ENCODE measurements around the gene C7. TPM values are rescaled to one million over a fixed set of nuclear protein-coding genes. Genes with fewer than 3 reads are reported as not detected.
"Not testable (repeated sequence)": the region's sequence is repeated elsewhere in the genome, so short reads cannot be mapped to it uniquely, and the experiment has no call there.

The C7 gene
- not detected in 2 replicates for total RNA-seq (2014; rRNA removed; shearing (Covaris generic); ENCODE audit: low replicate concordance)

DNA sequence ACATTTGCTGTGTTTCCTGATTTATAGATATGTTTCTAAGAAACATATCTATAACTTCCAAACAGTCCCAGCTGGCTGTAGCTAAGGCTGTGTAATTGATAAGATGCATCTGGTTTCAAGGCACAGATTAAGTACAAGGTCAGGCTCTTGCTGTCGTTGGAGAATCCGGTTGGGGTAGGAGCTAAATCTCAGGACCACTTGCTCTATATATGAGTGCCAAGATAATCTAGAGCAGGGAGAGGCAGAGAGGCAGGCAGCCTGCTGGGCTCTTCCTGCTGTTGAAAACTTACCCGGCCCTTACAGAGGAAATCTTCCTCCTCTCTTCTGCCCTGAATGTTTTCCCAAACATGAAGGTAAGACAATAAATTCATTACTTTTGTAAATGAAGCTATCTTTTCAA lies at the start of gene C7:
TSS of gene C7 (plus strand) at position 234 of the 400 bp plus-strand sequence. CDS start at position 348, 114 bp downstream.
- in situ Hi-C loops (cut with HindIII; ENCODE audit: low pct_unique_long_range_greater_than_20kb, low sequenced_read_pairs), result loop anchor here (25.0 kb wide), 1 partner anchor 203 kb away; no protein-coding TSS in a partner anchor
- no peak for DNase-seq (ENCODE audit: low read depth)

DNA sequence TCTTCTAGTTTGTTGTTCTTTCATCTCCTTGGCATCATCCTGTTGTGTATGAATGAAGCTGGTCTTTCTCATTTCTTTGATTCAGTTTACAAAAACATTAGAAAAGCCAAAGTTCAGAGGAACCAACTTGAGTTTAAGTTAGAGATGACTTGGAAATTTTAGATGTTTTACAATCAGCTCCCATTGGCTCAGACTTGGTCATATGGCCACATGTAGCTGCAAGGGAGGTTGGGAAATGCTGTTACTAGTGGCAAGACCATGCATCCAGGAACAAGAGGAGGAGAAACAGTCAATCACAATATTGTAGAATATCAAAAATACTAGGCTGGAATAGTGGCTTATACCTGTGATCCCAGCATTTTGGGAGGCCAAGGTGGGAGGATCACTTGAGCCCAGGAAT lies 48.6 kb upstream of the C7 start:
- no peak for DNase-seq (ENCODE audit: low read depth)
- in situ Hi-C loops (cut with HindIII; ENCODE audit: low pct_unique_long_range_greater_than_20kb, low sequenced_read_pairs), result no loop called here

DNA sequence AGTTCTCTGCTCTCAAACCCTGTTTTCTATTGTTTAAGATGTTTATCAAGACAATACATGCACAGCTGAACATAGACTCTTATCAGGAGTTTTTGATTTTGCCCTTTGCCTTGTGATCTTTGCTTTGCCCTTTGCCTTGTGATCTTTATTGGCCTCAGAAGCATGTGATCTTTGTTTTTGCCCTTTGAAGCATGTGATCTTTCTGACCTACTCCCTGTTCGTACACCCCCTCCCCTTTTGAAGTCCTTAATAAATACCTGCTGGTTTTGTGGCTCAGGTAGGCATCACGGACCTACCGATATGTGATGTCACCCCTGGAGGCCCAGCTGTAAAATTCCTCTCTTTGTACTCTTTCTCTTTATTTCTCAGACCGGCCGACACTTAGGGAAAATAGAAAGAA lies 44.3 kb upstream of the C7 start:
- DNase-seq (ENCODE audit: low read depth); in situ Hi-C loops (cut with HindIII; ENCODE audit: low pct_unique_long_range_greater_than_20kb, low sequenced_read_pairs): not testable (repeated sequence)

DNA sequence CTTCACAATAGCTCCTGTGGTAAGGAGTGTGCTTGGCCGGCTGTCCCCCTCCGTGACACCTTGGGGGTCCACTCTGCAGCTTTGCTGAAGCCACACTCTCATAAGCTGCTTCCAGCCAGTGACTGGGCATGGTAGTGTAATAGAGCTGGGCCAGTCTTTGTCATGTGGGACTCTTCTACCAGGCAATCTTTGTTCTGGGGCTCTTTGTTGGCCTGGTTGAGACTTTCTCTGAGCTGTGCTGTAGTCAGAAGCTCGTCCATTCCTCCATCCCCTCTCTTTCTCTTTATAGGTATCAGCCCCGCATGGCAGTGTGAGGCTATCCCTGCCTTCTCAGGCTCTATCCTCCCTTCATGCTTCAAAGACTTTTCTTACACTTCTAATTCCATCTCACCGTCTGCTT lies 42.5 kb upstream of the C7 start:
- in situ Hi-C loops (cut with HindIII; ENCODE audit: low pct_unique_long_range_greater_than_20kb, low sequenced_read_pairs), result no loop called here
- no peak for DNase-seq (ENCODE audit: low read depth)

DNA sequence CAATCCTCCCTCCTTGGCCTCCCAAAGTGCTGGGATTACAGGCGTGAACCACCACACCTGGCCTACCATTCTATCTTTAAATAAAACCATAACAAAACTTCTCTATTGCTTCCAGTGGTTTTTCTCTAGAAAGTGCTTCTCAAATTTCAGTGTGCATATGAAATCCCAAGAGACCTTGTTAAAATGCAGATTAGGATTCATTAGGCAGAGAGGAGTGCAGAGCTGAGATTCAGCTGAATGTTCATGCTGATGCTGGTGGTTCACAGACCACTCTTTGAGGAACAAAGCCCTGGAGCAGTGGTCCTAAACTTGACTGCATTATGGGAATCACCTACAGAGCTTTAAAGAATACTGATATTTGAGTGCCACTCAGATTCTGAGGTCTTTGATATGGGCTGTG lies 39.9 kb upstream of the C7 start:
- in situ Hi-C loops (cut with HindIII; ENCODE audit: low pct_unique_long_range_greater_than_20kb, low sequenced_read_pairs), result no loop called here
- DNase-seq (ENCODE audit: low read depth), result no peak

DNA sequence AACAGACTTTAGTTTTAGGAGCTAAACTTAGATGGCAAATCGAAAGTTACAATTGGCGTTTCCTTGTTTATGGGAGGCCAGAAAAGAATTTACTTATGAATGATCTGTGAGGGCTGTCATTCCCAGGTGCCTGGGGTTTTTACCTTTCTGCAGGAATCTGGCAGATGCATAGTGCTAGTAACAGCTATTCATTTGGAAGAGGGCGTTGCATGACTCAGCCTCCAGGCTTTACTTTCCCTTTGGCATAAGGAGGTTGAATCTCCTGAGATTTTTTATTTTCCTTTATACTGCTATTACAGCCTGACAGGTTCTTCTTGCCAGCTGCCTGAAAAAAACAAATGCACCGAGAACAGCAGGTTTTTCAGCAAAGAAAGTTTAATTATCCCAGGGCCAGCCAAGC lies 38.1 kb upstream of the C7 start:
- in situ Hi-C loops (cut with HindIII; ENCODE audit: low pct_unique_long_range_greater_than_20kb, low sequenced_read_pairs), result no loop called here
- no peak for DNase-seq (ENCODE audit: low read depth)

DNA sequence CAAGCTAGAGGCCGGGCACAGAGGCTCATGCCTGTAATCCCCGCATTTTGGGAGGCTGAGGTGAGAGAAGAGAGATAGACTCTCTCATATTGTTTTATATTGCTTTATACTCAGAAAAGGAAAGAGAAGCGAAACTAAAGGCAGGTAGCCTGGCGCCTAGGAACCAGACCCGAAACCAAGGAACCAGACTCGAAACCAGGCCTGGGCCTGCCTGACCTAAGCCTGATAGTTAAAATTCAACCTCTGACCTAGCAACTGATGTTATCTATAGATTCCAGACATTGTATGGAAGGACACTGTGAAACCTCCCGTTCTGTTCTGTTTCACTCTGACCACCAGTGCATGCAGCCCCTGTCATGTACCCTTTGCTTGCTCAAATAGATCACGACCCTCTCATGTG lies 37.0 kb upstream of the C7 start:
- in situ Hi-C loops (cut with HindIII; ENCODE audit: low pct_unique_long_range_greater_than_20kb, low sequenced_read_pairs); DNase-seq (ENCODE audit: low read depth): not testable (repeated sequence)

DNA sequence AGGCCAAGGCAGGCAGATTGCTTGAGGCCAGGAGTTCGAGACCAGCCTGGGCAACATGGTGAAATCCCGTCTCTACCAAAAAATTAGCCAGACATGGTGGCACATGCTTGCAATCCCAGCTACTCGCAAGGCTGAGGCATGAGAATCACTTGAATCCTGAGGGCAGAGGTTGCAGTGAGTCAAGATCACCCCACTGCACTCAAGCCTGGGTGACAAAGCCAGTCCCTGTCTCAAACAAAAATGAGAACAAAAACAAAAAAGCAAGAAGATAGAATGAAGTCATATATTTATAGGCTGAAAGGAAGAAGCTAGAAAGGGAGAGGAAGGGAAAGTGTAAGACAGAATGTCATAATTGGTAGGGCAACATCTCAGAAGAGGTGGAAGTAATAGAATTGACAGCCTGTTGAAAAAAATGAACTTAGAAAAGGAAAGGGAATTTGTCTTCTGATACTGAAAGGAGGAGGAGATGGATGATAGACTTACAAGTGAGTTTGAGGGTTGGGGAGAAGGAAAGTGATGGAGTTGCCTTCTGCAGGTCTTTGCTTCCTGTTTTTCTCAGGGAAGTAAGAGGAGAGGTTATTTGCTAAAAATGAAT lies 35.9 kb upstream of the C7 start:
- in situ Hi-C loops (cut with HindIII; ENCODE audit: low pct_unique_long_range_greater_than_20kb, low sequenced_read_pairs), result no loop called here
- DNase-seq (ENCODE audit: low read depth), result no peak

DNA sequence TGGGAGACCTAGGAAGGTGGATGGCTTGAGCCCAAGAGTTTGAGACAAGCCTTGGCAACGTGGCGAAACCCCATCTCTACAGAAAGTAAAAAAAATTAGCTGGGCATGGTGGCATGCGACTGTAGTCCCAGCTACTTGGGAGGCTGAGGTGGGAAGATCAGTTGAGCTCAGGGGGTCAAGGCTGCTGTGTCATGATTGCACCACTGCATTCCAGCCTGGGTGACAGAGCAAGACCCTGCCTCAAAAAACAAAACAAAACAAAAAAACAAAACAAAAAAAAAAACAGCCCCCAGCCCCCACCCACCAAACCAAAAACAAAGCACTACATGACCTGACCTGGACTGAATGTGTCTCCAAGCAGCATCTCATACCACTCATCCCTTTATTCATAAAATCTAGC lies 33.3 kb upstream of the C7 start:
- in situ Hi-C loops (cut with HindIII; ENCODE audit: low pct_unique_long_range_greater_than_20kb, low sequenced_read_pairs), result no loop called here
- no peak for DNase-seq (ENCODE audit: low read depth)

DNA sequence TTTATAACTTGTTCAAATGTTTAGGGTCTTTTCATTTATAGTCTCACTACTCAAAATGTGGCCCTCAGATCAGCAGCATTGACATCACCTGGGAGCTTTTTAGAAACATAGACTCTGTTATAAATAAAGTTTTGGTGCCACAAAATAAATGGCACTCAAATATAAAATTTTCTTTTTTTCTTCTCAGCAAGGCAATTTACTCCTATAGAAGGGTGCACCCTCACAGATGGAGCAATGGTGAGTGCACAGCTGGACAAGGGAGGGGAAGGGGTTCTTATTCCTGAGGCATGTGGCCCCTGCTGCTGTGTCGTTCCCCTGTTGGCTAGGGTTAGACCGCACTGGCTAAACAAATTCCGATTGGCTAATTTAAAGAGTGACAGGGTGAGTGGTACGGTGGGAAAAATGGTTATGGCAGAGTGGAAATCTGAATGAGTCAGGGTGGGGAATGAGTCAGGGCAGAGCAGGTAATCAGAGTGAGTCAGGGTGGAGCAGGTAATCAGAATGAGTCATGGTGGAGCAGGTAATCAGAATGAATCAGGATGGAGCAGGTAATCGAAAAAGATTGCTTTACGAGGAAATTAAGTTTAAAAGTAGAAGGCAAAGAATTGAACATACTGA lies 31.8 kb upstream of the C7 start:
- in situ Hi-C loops (cut with HindIII; ENCODE audit: low pct_unique_long_range_greater_than_20kb, low sequenced_read_pairs), result no loop called here
- no peak for DNase-seq (ENCODE audit: low read depth)

DNA sequence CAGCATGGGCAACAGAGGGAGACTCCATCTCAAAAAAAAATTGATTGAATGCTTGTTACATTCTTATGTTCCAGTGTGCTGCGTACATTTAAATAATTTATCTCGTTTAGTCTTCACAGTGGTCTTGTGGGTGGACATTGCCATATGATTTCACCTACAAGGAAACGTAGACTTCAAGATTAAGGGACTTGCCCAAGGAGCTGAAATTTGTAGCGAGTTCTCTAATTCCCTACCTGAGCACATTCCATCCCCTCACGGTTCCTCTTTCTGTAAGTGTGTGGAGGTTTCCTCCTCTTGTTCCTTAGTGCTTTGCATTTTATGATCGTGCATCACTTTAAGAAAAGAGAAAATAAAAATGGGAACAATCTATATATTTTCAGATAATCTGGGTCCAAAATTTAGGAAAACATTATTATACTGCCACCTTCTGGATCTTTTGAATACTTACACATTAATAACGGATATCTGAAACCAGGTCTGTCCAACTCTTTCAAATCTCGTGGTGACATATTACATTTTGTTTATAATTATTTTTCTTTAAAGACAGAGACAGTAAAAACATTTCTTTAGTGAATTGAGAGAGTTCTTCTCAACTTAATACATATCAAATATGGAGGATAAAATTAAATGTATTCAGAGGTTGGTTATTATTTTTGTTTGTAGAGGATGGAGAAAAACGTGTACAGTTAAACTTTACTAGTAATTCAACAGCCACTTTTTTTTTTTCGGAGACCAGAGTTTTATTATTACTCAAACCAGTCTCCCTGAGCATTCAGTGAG lies 29.9 kb upstream of the C7 start:
- DNase-seq (ENCODE audit: low read depth), result peak; percentile 8
- in situ Hi-C loops (cut with HindIII; ENCODE audit: low pct_unique_long_range_greater_than_20kb, low sequenced_read_pairs), result no loop called here

DNA sequence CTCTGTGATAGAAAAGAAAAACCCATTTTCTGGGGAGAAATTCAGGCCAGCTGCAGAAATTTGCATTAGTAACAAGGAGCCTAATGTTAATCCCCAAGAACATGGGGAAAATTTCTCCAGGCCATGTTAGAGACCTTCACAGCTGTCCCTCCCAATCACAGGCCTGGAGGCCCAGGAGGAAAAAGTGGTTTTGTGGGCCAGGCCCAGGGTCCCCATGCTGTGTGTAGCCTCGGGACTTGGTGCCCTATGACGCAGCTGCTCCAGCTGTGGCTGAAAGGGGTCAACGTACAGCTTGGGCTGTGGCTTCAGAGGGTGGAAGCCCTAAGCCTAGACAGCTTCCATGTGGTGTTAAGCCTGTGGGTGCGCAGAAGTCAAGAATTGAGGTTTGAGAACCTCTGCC lies 27.0 kb upstream of the C7 start:
- DNase-seq (ENCODE audit: low read depth), result no peak
- in situ Hi-C loops (cut with HindIII; ENCODE audit: low pct_unique_long_range_greater_than_20kb, low sequenced_read_pairs), result no loop called here

DNA sequence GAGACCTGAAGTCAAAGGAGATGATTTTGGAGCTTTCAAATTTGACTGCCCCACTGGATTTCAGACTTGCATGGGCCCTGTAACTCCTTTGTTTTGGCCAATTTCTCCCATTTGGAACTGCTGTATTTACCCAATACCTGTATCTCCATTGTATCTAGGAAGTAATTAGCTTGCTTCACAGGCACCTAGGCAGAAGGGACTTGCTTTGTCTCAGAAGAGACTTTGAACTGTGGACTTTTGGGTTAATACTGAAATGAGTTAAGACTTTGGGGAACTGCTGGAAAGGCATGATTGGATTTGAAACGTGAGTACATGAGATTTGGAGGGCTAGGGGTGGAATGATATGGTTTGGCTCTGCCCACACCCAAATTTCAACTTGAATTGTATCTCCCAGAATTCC lies 26.2 kb upstream of the C7 start:
- in situ Hi-C loops (cut with HindIII; ENCODE audit: low pct_unique_long_range_greater_than_20kb, low sequenced_read_pairs); DNase-seq (ENCODE audit: low read depth): not testable (repeated sequence)

DNA sequence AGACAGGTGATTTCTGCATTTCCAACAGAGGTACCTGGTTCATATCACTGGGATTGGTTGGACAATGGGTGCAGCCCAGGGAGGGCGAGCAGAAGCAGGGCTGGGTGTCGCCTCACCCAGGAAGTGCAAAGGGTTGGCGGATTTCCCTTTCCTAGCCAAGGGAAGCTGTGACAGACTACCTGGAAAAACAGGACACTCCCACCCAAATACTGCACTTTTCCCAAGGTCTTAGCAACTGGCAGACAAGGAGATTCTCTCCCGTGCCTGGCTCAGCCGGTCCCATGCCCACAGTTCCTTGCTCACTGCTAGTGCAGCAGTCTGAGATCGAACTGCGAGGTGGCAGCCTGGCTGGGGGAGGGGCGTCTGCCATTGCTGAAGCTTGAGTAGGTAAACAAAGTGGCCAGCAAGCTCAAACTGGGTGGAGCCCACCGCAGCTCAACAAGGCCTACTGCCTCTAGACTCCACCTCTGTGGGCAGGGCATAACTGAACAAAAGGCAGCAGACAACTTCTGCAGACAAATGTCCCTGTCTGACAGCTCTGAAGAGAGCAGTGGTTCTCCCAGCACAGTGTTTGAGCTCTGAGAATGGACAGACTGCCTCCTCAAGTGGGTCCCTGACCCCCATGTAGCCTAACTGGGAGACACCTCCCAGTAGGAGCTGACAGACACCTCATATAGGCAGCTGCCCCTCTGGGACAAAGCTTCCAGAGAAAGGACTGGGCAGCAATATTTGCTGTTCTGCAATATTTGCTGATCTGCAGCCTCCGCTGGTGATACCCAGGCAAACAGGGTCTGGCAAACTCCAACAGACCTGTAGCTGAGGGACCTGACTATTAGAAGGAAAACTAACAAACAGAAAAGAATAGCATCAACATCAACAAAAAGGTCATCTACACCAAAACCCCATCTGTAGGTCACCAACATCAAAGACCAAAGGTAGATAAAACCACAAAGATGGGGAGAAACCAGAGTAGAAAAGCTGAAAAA lies 13.6 kb upstream of the C7 start:
- in situ Hi-C loops (cut with HindIII; ENCODE audit: low pct_unique_long_range_greater_than_20kb, low sequenced_read_pairs); DNase-seq (ENCODE audit: low read depth): not testable (repeated sequence)

DNA sequence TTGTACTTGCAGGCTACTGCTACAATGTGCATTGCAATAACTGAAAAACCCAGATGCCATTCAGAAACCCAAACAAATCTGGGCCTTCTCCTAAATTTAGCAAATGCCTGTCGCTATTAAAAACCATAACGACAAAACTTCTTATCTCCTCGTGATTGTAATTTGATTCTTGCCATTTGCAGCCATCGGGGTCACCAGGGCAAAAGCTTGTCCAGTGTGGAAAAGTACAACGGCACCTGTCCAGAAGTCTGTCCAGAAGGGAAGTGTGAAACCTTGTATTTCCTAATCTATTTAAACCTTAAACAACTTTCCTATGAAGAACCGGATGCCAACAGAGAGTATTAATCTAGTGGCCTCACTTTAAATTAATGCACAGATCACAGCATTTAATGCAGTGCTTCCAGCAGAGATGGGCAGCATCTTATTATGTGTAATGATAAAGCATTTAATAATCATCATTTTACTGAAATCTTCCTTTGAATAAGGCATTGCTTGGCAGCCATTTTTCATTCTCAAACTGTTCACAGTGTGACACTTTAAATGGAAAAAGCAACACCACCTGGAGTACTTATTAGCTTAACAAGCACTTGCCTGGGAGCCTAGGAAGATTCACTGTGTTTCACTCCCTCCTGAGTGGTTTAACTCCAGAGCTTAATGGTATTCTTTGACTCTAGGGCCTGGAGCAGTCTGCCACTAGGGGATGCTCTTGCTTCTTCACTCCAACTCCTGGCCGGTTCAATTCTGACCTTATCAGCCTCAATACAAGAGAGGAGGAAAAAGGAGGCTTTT lies 4.9 kb upstream of the C7 start:
- peak; percentile 73 for DNase-seq (ENCODE audit: low read depth)
- in situ Hi-C loops (cut with HindIII; ENCODE audit: low pct_unique_long_range_greater_than_20kb, low sequenced_read_pairs), result loop anchor here (25.0 kb wide), 1 partner anchor 208 kb away; no protein-coding TSS in a partner anchor

DNA sequence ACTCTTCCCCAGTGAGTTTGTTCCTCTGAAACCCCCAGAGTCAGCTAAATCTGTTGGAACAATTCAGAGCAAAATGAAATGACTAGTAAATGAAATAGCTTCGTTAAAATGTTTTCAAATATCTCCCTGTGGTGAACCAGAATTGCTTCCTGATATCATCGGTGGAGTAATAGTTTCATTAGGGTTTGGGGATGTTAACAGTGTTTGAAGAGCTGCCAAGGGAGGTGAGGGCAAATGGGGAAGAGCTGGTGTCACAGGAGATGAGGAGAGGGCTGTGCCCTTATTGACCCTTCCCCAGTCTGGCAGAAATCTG lies 4.3 kb upstream of the C7 start:
- in situ Hi-C loops (cut with HindIII; ENCODE audit: low pct_unique_long_range_greater_than_20kb, low sequenced_read_pairs), result loop anchor here (25.0 kb wide), 1 partner anchor 207 kb away; no protein-coding TSS in a partner anchor
- DNase-seq (ENCODE audit: low read depth), result no peak

DNA sequence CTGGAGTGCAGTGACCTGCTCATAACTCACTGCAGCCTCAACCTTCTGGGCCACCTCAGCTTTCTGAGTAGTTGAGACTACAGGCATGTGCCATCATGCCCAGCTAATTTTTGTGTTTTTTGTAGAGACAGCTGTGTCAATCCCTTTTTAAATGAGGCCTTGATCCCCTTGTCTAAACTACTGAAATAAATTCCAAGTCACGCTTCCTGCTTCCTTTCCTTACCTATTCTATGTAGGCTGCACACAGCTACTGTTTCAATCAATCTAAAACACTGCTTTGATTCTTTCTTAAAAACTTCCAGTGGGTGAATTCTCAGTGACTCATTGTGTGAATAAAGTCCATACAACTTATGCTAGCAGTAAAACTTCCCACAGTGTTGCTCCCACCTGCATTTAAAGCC lies 2.9 kb upstream of the C7 start:
- peak; percentile 8 for DNase-seq (ENCODE audit: low read depth)
- in situ Hi-C loops (cut with HindIII; ENCODE audit: low pct_unique_long_range_greater_than_20kb, low sequenced_read_pairs), result loop anchor here (25.0 kb wide), 1 partner anchor 206 kb away; no protein-coding TSS in a partner anchor
